ENCODE data around the gene FAM83E. TPM values are rescaled to one million over a fixed set of nuclear protein-coding genes. Genes with fewer than 3 reads are reported as not detected.
A peak's percentile ranks its signal among the peaks of the same experiment; 100 is the strongest.

Gene FAM83E
- total RNA-seq, 1 donor from 2014 or later = 1.1 TPM

GRCh38 chr19:48623556-48624066 is 8.7 kb upstream of the FAM83E start:
- Mint-ChIP-seq H3K27ac (ENCODE audit: unreplicated experiment) (peak overlapping the region; percentile 96), H3K4me3 (ENCODE audit: unreplicated experiment) (peak overlapping the region; percentile 81), H3K9me3 (ENCODE audit: unreplicated experiment) (no peaks in the 10 kb centered on the region), H3K36me3 (ENCODE audit: unreplicated experiment) (peaks cover 12% of the 10 kb centered on the region), H3K27me3 (ENCODE audit: unreplicated experiment) (no peaks in the 10 kb centered on the region), H3K4me1 (ENCODE audit: unreplicated experiment) (peaks cover 43% of the 10 kb centered on the region)
- TF ChIP-seq, protein P1, sequence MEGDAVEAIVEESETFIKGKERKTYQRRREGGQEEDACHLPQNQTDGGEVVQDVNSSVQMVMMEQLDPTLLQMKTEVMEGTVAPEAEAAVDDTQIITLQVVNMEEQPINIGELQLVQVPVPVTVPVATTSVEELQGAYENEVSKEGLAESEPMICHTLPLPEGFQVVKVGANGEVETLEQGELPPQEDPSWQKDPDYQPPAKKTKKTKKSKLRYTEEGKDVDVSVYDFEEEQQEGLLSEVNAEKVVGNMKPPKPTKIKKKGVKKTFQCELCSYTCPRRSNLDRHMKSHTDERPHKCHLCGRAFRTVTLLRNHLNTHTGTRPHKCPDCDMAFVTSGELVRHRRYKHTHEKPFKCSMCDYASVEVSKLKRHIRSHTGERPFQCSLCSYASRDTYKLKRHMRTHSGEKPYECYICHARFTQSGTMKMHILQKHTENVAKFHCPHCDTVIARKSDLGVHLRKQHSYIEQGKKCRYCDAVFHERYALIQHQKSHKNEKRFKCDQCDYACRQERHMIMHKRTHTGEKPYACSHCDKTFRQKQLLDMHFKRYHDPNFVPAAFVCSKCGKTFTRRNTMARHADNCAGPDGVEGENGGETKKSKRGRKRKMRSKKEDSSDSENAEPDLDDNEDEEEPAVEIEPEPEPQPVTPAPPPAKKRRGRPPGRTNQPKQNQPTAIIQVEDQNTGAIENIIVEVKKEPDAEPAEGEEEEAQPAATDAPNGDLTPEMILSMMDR (IDR thresholded peaks at IDR 0.05) = no peak
- DNase-seq (ENCODE audit: extremely low spot score, unreplicated experiment) = no peak

DNA sequence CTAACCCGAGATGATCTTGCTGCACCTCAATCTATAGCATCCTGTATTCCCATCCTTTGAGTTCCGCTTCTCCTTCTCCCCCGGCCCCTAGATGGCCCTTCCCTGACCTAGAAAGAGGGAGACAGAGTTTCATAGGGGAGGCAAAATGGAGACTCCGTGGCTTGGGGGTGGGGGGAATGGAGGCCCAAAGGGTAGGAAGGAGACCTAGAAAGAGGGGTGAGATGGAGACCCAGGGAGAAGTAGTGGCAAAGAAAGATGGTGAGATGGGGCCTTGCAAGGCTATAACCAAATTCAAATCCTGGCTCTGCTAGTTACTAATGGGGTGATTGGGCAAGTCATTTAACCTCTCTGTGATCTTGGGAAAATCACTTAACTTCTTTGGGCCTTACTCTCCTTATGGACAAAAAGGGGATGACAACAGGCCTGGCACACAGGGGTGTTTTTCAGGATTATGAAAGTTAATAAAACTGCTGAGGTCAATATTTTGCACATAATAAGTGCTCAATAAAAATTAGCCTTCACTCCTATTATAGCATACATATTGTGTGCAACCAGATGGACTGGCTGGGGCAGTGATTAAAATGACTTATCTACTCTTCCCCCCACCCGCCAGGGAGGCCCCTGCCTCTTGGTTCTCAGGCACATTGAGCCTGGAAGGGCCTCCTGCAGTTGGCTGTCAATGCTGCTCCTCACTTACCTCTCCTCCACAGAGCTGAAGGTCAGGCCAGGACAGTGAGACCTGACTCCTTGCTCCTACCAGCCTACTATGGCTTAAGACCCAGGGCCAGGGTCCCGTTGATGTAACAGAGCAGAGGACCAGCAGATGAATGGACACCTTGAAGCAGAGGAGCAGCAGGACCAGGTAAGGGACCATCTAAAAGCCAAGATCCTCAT is 5.1 kb upstream of the FAM83E start:
- H3K4me1 Mint-ChIP-seq (ENCODE audit: unreplicated experiment) = peaks cover 57% of the 10 kb centered on the region
- no peaks in the 10 kb centered on the region for H3K9me3 Mint-ChIP-seq (ENCODE audit: unreplicated experiment)
- peak overlapping the region; percentile 96 for H3K4me3 Mint-ChIP-seq (ENCODE audit: unreplicated experiment)
- peak overlapping the region; percentile 97 for H3K27ac Mint-ChIP-seq (ENCODE audit: unreplicated experiment)
- H3K36me3 Mint-ChIP-seq (ENCODE audit: unreplicated experiment) = peaks cover 24% of the 10 kb centered on the region
- DNase-seq (ENCODE audit: extremely low spot score, unreplicated experiment) = no peak
- TF ChIP-seq, protein P1 (IDR thresholded peaks at IDR 0.05) = no peak
- no peaks in the 10 kb centered on the region for H3K27me3 Mint-ChIP-seq (ENCODE audit: unreplicated experiment)

DNA sequence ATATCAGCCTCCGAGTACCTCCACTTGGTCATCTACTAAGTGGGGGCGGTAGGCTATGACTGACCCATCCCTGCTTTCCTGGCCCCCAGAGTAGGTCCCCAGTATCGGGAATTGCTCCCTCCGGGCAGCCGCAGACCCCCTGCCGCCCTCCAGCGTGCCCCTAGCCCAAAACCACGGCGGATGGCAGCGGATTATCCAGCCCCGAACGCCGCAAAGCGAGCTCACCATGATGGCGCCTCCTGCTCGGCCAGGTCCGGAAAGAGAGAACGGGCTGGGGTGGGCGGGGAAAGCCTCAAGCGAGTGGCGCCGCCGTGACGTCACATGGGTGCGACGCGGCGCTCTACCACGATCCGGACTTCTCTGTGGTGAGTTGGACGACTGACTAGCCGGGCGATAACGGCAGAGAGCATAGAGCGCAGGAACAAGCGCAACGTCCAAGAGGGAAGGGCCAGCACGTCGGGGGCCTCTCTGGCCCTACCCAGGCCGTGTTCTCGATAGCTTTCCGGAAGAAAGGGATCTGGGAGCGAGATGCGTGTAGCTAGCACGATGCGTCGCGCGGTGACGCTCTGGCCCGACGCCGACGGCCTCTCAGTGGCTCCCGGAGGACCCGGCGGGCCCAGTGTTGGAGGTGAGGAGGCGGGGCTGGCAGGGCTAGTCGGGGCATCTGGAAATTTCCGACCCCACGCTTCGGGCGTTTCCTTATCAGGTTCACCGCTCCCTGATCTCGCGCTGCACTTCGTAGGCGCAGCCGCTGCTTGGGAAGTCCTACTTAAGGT is 4.2 kb upstream of the FAM83E start, which contains the start of the genes RPL18 and SPHK2:
Gene RPL18, minus strand, starts transcription at position 263 of the 776 bp plus-strand sequence. Its CDS starts 35 bp downstream, at position 228.
Gene SPHK2, plus strand, starts transcription at position 591 of the 776 bp plus-strand sequence. CDS start 1,009 bp downstream, outside the sequence.
- peak; percentile 99 for DNase-seq (ENCODE audit: extremely low spot score, unreplicated experiment)
- no peaks in the 10 kb centered on the region for H3K9me3 Mint-ChIP-seq (ENCODE audit: unreplicated experiment)
- TF ChIP-seq, protein P1 (IDR thresholded peaks at IDR 0.05) = no peak
- peaks cover 24% of the 10 kb centered on the region for H3K36me3 Mint-ChIP-seq (ENCODE audit: unreplicated experiment)
- H3K27ac Mint-ChIP-seq (ENCODE audit: unreplicated experiment) = peak within 1 kb of the TSS; percentile 97
- H3K4me1 Mint-ChIP-seq (ENCODE audit: unreplicated experiment) = peaks cover 49% of the 10 kb centered on the region
- no peaks in the 10 kb centered on the region for H3K27me3 Mint-ChIP-seq (ENCODE audit: unreplicated experiment)
- H3K4me3 Mint-ChIP-seq (ENCODE audit: unreplicated experiment) = peak within 1 kb of the TSS; percentile 96

- TF ChIP-seq, protein P1 (IDR thresholded peaks at IDR 0.05) = no peak
- Mint-ChIP-seq H3K27ac (ENCODE audit: unreplicated experiment) (peak overlapping the region; percentile 97), H3K36me3 (ENCODE audit: unreplicated experiment) (peaks cover 22% of the 10 kb centered on the region), H3K4me1 (ENCODE audit: unreplicated experiment) (peaks cover 43% of the 10 kb centered on the region), H3K27me3 (ENCODE audit: unreplicated experiment) (no peaks in the 10 kb centered on the region), H3K4me3 (ENCODE audit: unreplicated experiment) (peak overlapping the region; percentile 96), H3K9me3 (ENCODE audit: unreplicated experiment) (no peaks in the 10 kb centered on the region)
- no peak for DNase-seq (ENCODE audit: extremely low spot score, unreplicated experiment)
Observed at GRCh38 chr19:48618278-48618915, 3.5 kb upstream of the FAM83E start.
